Epithelial cell of esophagus (primary cell): ENCODE measurements around the gene SLC35E2B.
"Not testable (repeated sequence)": the region's sequence is repeated elsewhere in the genome, so short reads cannot be mapped to it uniquely, and the experiment has no call there.

Source experiments
- DNase-seq: peaks from one replicate; pipeline ENCODE4 v3.0.0; 2010; ENCODE audit warnings: low read depth
- H3K4me3 ChIP-seq: 2 replicates; pipeline ENCODE4 v1.5.1; 2011; ENCODE audit warnings: mild to moderate bottlenecking, low read length, control low read depth
- CTCF ChIP-seq: IDR thresholded peaks from 2 replicates; pipeline ENCODE4 v1.5.1; 2011; ENCODE audit warnings: low read depth, mild to moderate bottlenecking, low read length, control low read depth, inconsistent platforms; ENCODE audit not compliant: insufficient read depth; ENCODE audit errors: missing control alignments

The SLC35E2B gene

GRCh38 chr1:1669468-1670440, 22.8 kb downstream of the SLC35E2B start:
- TF ChIP-seq CTCF, result no peak
- no peak for DNase-seq
- no peak overlapping the region for H3K4me3 ChIP-seq

- no peak for DNase-seq
- no peak for TF ChIP-seq CTCF
- H3K4me3 ChIP-seq, result no peak overlapping the region
Measured at GRCh38 chr1:1666526-1666925, 26.1 kb downstream of the SLC35E2B start.

- peak; percentile 33 for TF ChIP-seq CTCF
- DNase-seq, result no peak
- H3K4me3 ChIP-seq, result no peak overlapping the region
Measured at GRCh38 chr1:1665815-1666251, 26.8 kb downstream of the SLC35E2B start.

GRCh38 chr1:1664941-1665814, 27.4 kb downstream of the SLC35E2B start:
- TF ChIP-seq CTCF, result no peak
- no peak overlapping the region for H3K4me3 ChIP-seq
- no peak for DNase-seq

- H3K4me3 ChIP-seq, result not testable (repeated sequence)
Measured at GRCh38 chr1:1664318-1664717, 28.3 kb downstream of the SLC35E2B start.

GRCh38 chr1:1662830-1663560, 29.6 kb downstream of the SLC35E2B start:
- not testable (repeated sequence) for DNase-seq, H3K4me3 ChIP-seq

More at GRCh38 chr1:1664318-1664717, 28.3 kb downstream of the SLC35E2B start:
- DNase-seq, result not testable (repeated sequence)

- DNase-seq, H3K4me3 ChIP-seq: not testable (repeated sequence)
Measured at GRCh38 chr1:1662392-1662791, 30.2 kb downstream of the SLC35E2B start.

- peak; percentile 98 for DNase-seq
- peak within 1 kb of the TSS; percentile 46 for H3K4me3 ChIP-seq
Measured at GRCh38 chr1:1658583-1659549, 33.7 kb downstream of the SLC35E2B start, which contains the start of gene CDK11B. Gene CDK11B (minus strand): TSS chr1:1659004. CDS start chr1:1657485, 1,519 bp downstream.

- not testable (repeated sequence) for DNase-seq, H3K4me3 ChIP-seq
Measured at GRCh38 chr1:1648265-1648664, 44.3 kb downstream of the SLC35E2B start.

GRCh38 chr1:1647567-1648241, 44.9 kb downstream of the SLC35E2B start:
- H3K4me3 ChIP-seq, DNase-seq: not testable (repeated sequence)

- not testable (repeated sequence) for DNase-seq, H3K4me3 ChIP-seq
Measured at GRCh38 chr1:1646326-1646725, 46.3 kb downstream of the SLC35E2B start.
